NCI-H82 treated with DMSO at 0.1 percent for 48 hours (cell line): ENCODE results near the gene NDUFA11.
"Not testable (repeated sequence)": the region's sequence is repeated elsewhere in the genome, so short reads cannot be mapped to it uniquely, and the experiment has no call there.

Source experiments
- DNase-seq: peaks from one replicate; lab custom pipeline; 2025; ENCODE audit not compliant: unreplicated experiment; lab: John Stamatoyannopoulos, UW

The NDUFA11 gene

DNA sequence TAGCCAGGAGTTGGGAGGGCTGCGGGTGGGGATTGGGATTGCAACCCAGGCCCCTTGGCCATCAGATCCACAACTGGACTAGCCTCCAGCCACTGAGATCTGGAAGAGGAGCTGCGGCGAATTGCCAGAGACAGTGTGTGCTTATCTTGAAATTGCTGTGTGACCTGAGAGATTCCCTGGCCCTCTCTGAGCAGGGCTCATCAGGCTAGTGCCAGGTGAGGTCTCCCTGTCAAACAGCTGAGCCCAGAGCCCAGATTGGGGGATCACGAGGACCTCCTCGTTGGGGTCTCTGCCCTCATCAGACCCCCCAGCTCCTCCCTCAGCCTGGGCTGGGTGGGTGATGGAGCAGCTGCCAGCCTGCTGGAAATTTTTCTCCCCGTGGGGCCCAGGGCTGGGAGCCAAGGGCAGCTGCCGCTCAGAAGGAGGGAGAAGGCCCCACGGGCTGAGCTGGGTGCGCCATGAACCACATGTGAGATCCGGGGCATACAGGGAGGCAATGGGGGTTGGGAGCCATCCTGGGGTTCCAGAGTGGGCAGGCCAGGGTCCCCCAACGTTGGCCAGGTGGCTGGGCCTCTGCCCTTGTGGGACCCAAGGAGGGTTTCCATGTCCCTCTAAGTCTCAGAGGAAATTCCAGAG lies 40.4 kb downstream of the NDUFA11 start:
- DNase-seq, result no peak

- no peak for DNase-seq
Measured at GRCh38 chr19:5857203-5858081, 46.1 kb downstream of the NDUFA11 start.

- DNase-seq, result peak; percentile 79
Measured at GRCh38 chr19:5855151-5855550, 48.4 kb downstream of the NDUFA11 start.

- peak; percentile 35 for DNase-seq
Measured at GRCh38 chr19:5854121-5854520, 49.5 kb downstream of the NDUFA11 start.

DNA sequence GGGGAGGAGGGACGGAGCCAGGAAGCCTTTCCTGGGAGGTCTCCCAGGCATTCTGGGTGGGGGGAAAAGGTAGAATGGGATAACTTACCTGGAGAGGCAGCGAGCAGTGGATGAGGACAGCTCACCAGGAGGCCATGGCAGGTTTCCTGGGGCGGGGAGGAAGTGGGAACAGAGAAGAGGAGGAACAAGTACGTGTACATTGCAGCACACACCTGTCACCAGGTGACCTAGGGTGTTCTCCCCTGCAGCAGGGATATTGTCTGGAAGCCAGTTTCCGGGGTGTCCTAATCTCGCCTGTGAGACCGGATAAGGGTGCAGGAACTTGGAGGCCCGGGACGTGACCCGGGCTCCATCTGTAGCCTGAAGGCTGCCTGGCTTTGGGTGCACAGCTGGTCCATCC lies 52.3 kb downstream of the NDUFA11 start, which contains the start of gene FUT3:
Gene FUT3 (minus strand): TSS at position 148 of the 400 bp plus-strand sequence.
- no peak for DNase-seq

DNA sequence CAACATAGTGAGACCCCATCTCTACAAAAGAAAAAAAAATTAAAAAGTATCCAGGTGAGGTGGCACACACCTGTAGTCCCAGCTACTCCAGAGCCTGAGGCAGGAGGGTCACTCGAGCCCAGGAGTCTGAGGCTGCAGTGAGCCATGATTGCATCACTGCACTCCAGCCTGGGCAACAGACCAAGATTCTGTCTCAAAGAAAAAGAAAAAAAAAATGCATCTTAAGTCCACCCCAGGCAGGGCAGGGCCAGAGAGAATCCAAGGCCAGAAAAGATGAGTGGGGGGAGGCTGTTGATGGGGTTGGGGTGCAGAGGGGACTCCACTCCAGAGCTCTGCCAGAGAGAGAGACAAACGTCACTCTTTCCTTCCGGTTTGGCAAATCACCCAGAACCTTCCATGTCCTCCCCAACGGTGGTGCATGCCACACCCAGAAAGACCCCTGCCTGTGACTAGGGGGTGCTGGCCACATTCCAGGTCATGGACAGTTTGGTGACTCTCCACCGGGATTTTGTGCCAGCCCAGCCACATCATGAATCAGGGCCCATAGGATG lies 52.8 kb downstream of the NDUFA11 start:
- no peak for DNase-seq

- DNase-seq, result no peak
Measured at GRCh38 chr19:5850189-5850588, 53.4 kb downstream of the NDUFA11 start.

GRCh38 chr19:5848621-5849020 lies 55.0 kb downstream of the NDUFA11 start:
- DNase-seq, result peak; percentile 90

DNA sequence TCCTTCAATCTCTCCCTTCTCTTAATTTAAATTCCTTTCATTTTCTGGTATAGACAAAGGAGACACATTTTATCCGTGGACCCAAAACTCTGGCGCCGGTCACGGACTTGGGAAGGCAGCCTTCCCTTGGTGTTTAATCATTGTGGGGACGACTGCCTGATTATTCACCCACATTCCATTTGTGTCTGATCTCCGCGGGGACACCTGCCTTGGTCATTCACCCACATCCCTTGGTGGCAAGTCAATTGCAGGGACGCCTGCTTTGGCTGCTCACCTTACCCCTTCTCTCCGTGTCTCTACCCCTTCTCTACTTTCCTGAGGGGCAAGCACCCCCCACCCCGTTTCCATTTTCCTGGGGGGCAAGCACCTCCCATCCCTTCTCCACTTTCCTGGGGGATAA lies 55.7 kb downstream of the NDUFA11 start:
- not testable (repeated sequence) for DNase-seq
